Liver (tissue), 3 donors: ENCODE measurements around the gene LDLRAD4.

ENCODE experiments used
- CTCF ChIP-seq: fragments of 150-350 bp; IDR thresholded peaks from 2 replicates; pipeline ENCODE4 v1.5.1; 2017; ENCODE audit warnings: improper control_type of control experiment, low read depth, low read length; ENCODE audit not compliant: missing input control
- JUND ChIP-seq, 2 donors: IDR thresholded peaks; 2 replicates each; pipeline ENCODE4 v1.6.1; 2016; ENCODE audit warnings: antibody characterized with exemption in 2 of 2
- NR2F2 ChIP-seq: IDR thresholded peaks from 2 replicates; pipeline ENCODE4 v1.6.1; 2016; ENCODE audit warnings: antibody characterized with exemption
- RAD21 ChIP-seq, 2 donors: IDR thresholded peaks; 2 replicates each; pipeline ENCODE4 v1.6.1; 2016; ENCODE audit warnings: antibody characterized with exemption in 2 of 2, mild to moderate bottlenecking in 2 of 2
- REST ChIP-seq: IDR thresholded peaks from 2 replicates; pipeline ENCODE4 v1.6.1; 2016; ENCODE audit warnings: antibody characterized with exemption, mild to moderate bottlenecking
- RXRA ChIP-seq, 2 donors: IDR thresholded peaks; 2 replicates each; pipeline ENCODE4 v1.6.1; 2017 to 2018; ENCODE audit warnings: antibody characterized with exemption in 2 of 2, mild to moderate bottlenecking in 1 of 2
- TAF1 ChIP-seq: conservative IDR thresholded peaks from 2 replicates; pipeline ENCODE4 v1.6.1; 2016; ENCODE audit warnings: antibody characterized with exemption, mild to moderate bottlenecking
- YY1 ChIP-seq: IDR thresholded peaks from 2 replicates; pipeline ENCODE4 v1.6.1; 2016; ENCODE audit warnings: antibody characterized with exemption, mild to moderate bottlenecking
- ZBTB33 ChIP-seq: IDR thresholded peaks from 2 replicates; pipeline ENCODE4 v1.6.1; 2016; ENCODE audit warnings: antibody characterized with exemption
- donor health status: healthy.
- donor health status: healthy.

DNA sequence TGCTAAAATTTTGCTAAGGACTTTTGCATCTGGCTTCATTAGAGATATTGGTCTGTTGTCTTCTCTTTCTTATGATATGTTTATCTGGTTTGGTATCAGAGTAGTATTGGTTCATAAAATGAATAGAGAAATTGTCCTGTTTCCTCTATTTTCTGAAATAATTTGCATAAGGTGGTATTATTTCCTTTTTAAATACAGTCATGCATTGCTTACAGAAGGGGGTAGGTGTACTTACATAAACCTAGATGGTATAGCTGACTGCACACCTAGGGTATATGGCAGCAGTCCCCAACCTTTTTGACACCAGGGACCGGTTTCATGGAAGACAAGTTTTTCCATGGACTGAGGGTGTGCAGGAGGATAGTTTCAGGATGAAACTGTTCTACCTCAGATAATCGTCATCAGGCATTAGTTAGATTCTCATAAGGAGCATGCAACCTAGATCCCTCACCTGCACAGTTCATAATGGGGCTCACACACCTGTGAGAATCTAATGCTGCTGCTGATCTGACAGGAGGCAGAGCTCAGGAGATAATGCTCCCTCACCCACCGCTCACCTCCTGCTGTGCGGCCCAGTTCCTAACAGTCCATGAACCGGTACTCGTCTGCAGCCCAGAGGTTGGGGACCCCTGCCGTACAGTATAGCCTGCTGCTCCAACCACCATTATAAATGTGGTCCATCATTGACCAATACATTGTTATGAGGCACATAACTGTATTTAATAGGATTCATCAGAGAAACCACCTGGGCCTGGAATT lies 318.6 kb downstream of the LDLRAD4 start:
- TF ChIP-seq RXRA (IDR thresholded peaks at IDR 0.05), result no peak
- TF ChIP-seq CTCF, result no peak
- no peak for TF ChIP-seq JUND (IDR thresholded peaks at IDR 0.05)
- TF ChIP-seq NR2F2, result no peak
- no peak for TF ChIP-seq RAD21 (IDR thresholded peaks at IDR 0.05)
- TF ChIP-seq TAF1, result no peak
- no peak for TF ChIP-seq ZBTB33
- no peak for TF ChIP-seq REST
- TF ChIP-seq YY1, result no peak
